ENCODE data around the gene MARCHF3. TPM values are rescaled to one million over a fixed set of nuclear protein-coding genes. Genes with fewer than 3 reads are reported as not detected.
A peak's percentile ranks its signal among the peaks of the same experiment; 100 is the strongest.

The MARCHF3 gene
- polyA plus RNA-seq, 2 of the 4 experiments (the other 2 are of a cell fraction) = 0.39 to 0.68 TPM

- ChIA-PET CTCF (interaction anchor here (1.1 kb wide), 1 partner anchor 9 kb away, joined by 3 read pairs; no protein-coding TSS in a partner anchor), POLR2A (no interaction called here)
- H3K4me1 ChIP-seq = no peaks in the 10 kb centered on the region
- FAIRE-seq (no peak), ATAC-seq (no peak), DNase-seq (ENCODE audit: low read depth in 1 of 2, low spot score in 1 of 2) (no peak)
- TF ChIP-seq EHMT2 (IDR thresholded peaks at IDR 0.05; ENCODE audit: low read depth) (no peak), HEYL (CRISPR knock-in tag; IDR thresholded peaks at IDR 0.05) (no peak), SMC3 (IDR thresholded peaks at IDR 0.05) (no peak), FOSB (CRISPR knock-in tag; IDR thresholded peaks at IDR 0.05) (no peak), MAZ (IDR thresholded peaks at IDR 0.05; ENCODE audit: borderline replicate concordance, low read depth, low read length) (no peak), ESRRA (IDR thresholded peaks at IDR 0.05; ENCODE audit: borderline replicate concordance, low read length) (no peak), KDM5A (IDR thresholded peaks at IDR 0.05) (no peak), E2F6 (IDR thresholded peaks at IDR 0.05; ENCODE audit: borderline replicate concordance, low read depth) (no peak), ZC3H11A (IDR thresholded peaks at IDR 0.05) (no peak)
- no peak overlapping the region for H3K4me2 ChIP-seq
- no peak overlapping the region for H3K4me3 ChIP-seq
- H3K9me3 ChIP-seq = no peaks in the 10 kb centered on the region
- H3K27ac ChIP-seq = no peak overlapping the region
Measured at GRCh38 chr5:127066721-127067120, 36.4 kb upstream of the MARCHF3 start.

- POLR2A ChIA-PET = no interaction called here
- 63% methylated on average over 4 of the region's 4 CpGs for WGBS (ENCODE audit: missing lambda C conversion rate)
- no peaks in the 10 kb centered on the region for H3K9me3 ChIP-seq
- DNase-seq (ENCODE audit: low read depth in 1 of 2, low spot score in 1 of 2) (no peak), FAIRE-seq (no peak), ATAC-seq (no peak)
- H3K4me3 ChIP-seq = no peak overlapping the region
- CTCF ChIA-PET = interaction anchor here (0.9 kb wide), 1 partner anchor 112 kb away, joined by 3 read pairs; no protein-coding TSS in a partner anchor
- H3K4me1 ChIP-seq = no peaks in the 10 kb centered on the region
- no peak overlapping the region for H3K4me2 ChIP-seq
- no peak overlapping the region for H3K27ac ChIP-seq
- TF ChIP-seq E2F6 (IDR thresholded peaks at IDR 0.05; ENCODE audit: borderline replicate concordance, low read depth) (no peak), HOXB13 (CRISPR knock-in tag; IDR thresholded peaks at IDR 0.05; ENCODE audit: low read depth) (no peak), BHLHE40 (IDR thresholded peaks at IDR 0.05; ENCODE audit: low read depth, low read length) (no peak), NFE2L2 (conservative IDR thresholded peaks at IDR 0.05; ENCODE audit: low read length) (no peak), NR3C1 (IDR thresholded peaks at IDR 0.05) (no peak), PHF8 (IDR thresholded peaks at IDR 0.05; ENCODE audit: borderline replicate concordance, low read depth) (no peak), HOXA7 (CRISPR knock-in tag; IDR thresholded peaks at IDR 0.05) (no peak), MAFK (IDR thresholded peaks at IDR 0.05; ENCODE audit: partially characterized antibody) (no peak), ZSCAN20 (CRISPR knock-in tag; IDR thresholded peaks at IDR 0.05) (no peak), HES2 (IDR thresholded peaks at IDR 0.05) (no peak), ZC3H11A (IDR thresholded peaks at IDR 0.05) (no peak), CBX2 (IDR thresholded peaks at IDR 0.05; ENCODE audit: borderline replicate concordance, low read depth) (no peak), MAZ (IDR thresholded peaks at IDR 0.05; ENCODE audit: borderline replicate concordance, low read depth, low read length) (no peak)
Measured at GRCh38 chr5:127064253-127064840, 34.0 kb upstream of the MARCHF3 start.

GRCh38 chr5:127063257-127063913, 33.0 kb upstream of the MARCHF3 start:
- H3K9me3 ChIP-seq = no peaks in the 10 kb centered on the region
- ChIA-PET POLR2A (no interaction called here), CTCF (no interaction called here)
- no peak overlapping the region for H3K27ac ChIP-seq
- no peak overlapping the region for H3K4me3 ChIP-seq
- no peak for ATAC-seq
- no peak for FAIRE-seq
- H3K4me2 ChIP-seq = no peak overlapping the region
- WGBS (ENCODE audit: missing lambda C conversion rate) = 27% methylated on average over 2 of the region's 2 CpGs
- TF ChIP-seq HOXB5 (CRISPR knock-in tag; IDR thresholded peaks at IDR 0.05) = no peak
- peak; percentile 71 for TF ChIP-seq MAFK (IDR thresholded peaks at IDR 0.05; ENCODE audit: partially characterized antibody)
- H3K4me1 ChIP-seq = no peaks in the 10 kb centered on the region
- no peak for DNase-seq (ENCODE audit: low read depth in 1 of 2, low spot score in 1 of 2)

All from A549 (cell line).